Right lobe of liver (tissue), 4 donors: ENCODE measurements around the gene STMND1.

Source experiments
- CTCF ChIP-seq, 4 donors: fragments of 200-600 bp in 3 of 4; fragments of 450-650 bp in 1 of 4; IDR thresholded peaks; one replicate each; pipeline versions ENCODE4 v1.5.1 to v1.8.0; 2016 to 2022; ENCODE audit warnings: antibody characterized with exemption in 4 of 4, mild to moderate bottlenecking in 2 of 4
- POLR2A ChIP-seq: fragments of 450-650 bp; IDR thresholded peaks from one replicate; pipeline ENCODE4 v1.6.1; 2017; ENCODE audit warnings: antibody characterized with exemption, mild to moderate bottlenecking
- donor health status: DM: no; HTN: no; CAD: no.
- donor health status: DM: no; HTN: no; CAD: no.
- donor health status: DM: no; HTN: yes; CAD: no.

GRCh38 chr6:17138033-17138432, 36.2 kb downstream of the STMND1 start:
- TF ChIP-seq CTCF (IDR thresholded peaks at IDR 0.05) (no peak), POLR2A (no peak)
